Upper lobe of left lung (tissue), 4 donors: ENCODE results near the gene SYK.

Experiments
- CTCF ChIP-seq, 6 experiments: fragments of 450-650 bp in 4 of 6; fragments of 200-600 bp in 2 of 6; sonication (generic) in 2 of 6; IDR thresholded peaks; one replicate each; pipeline ENCODE4 v1.5.1; 2016 to 2019; ENCODE audit warnings: antibody characterized with exemption in 6 of 6
- POLR2A ChIP-seq, 4 donors: fragments of 450-650 bp; IDR thresholded peaks; one replicate each; pipeline ENCODE4 v1.5.1; 2016 to 2017; ENCODE audit warnings: antibody characterized with exemption in 4 of 4, mild to moderate bottlenecking in 2 of 4

- no peak for TF ChIP-seq CTCF (IDR thresholded peaks at IDR 0.05)
- no peak for TF ChIP-seq POLR2A (IDR thresholded peaks at IDR 0.05)
Measured at GRCh38 chr9:90822866-90823265, 21.2 kb downstream of the SYK start.
